ENCODE data around the gene SLC66A2.
A peak's percentile ranks its signal among the peaks of the same experiment; 100 is the strongest.
"Not testable (repeated sequence)": the region's sequence is repeated elsewhere in the genome, so short reads cannot be mapped to it uniquely, and the experiment has no call there.

The SLC66A2 gene

GRCh38 chr18:79964330-79965118, 13.1 kb upstream of the SLC66A2 start, which contains the start of gene HSBP1L1:
Gene HSBP1L1, plus strand, starts transcription at chr18:79964643. Its CDS starts 93 bp downstream, at chr18:79964736.
- H3K27ac Mint-ChIP-seq (ENCODE audit: low read depth): peak within 1 kb of the TSS; percentile 97
- H3K9me3 Mint-ChIP-seq: no peaks in the 10 kb centered on the region

GRCh38 chr18:79963658-79964329, 12.3 kb upstream of the SLC66A2 start:
- Mint-ChIP-seq H3K27ac (ENCODE audit: low read depth) (peak overlapping the region; percentile 97), H3K4me3 (peak overlapping the region; percentile 76)

More at GRCh38 chr18:79964330-79965118, 13.1 kb upstream of the SLC66A2 start, which contains the start of gene HSBP1L1:
- Mint-ChIP-seq H3K4me1 (peaks cover 22% of the 10 kb centered on the region), H3K36me3 (ENCODE audit: insufficient read depth) (peaks cover 16% of the 10 kb centered on the region), H3K4me3 (peak within 1 kb of the TSS; percentile 76), H3K27me3 (no peaks in the 10 kb centered on the region)
- DNase-seq (ENCODE audit: low spot score in 2 of 2): peak in 1 of 2 donors; percentile 37
- ATAC-seq (replicated peaks; ENCODE audit: extremely low read depth, poor library complexity, severe bottlenecking): peak; percentile 38

GRCh38 chr18:79962835-79963657, 11.6 kb upstream of the SLC66A2 start:
- Mint-ChIP-seq H3K27me3 (no peaks in the 10 kb centered on the region), H3K4me3 (peak overlapping the region; percentile 76), H3K9me3 (no peaks in the 10 kb centered on the region), H3K36me3 (ENCODE audit: insufficient read depth) (peaks cover 10% of the 10 kb centered on the region), H3K4me1 (peaks cover 20% of the 10 kb centered on the region), H3K27ac (ENCODE audit: low read depth) (peak overlapping the region; percentile 97)
- peak in 1 of 2 donors; percentile 73 for DNase-seq (ENCODE audit: low spot score in 2 of 2)
- peak; percentile 89 for ATAC-seq (replicated peaks; ENCODE audit: extremely low read depth, poor library complexity, severe bottlenecking)

More at GRCh38 chr18:79963658-79964329, 12.3 kb upstream of the SLC66A2 start:
- Mint-ChIP-seq H3K4me1 (peaks cover 20% of the 10 kb centered on the region), H3K27me3 (no peaks in the 10 kb centered on the region), H3K36me3 (ENCODE audit: insufficient read depth) (peaks cover 14% of the 10 kb centered on the region), H3K9me3 (no peaks in the 10 kb centered on the region)
- DNase-seq (ENCODE audit: low spot score in 2 of 2) (no peak), ATAC-seq (replicated peaks; ENCODE audit: extremely low read depth, poor library complexity, severe bottlenecking) (no peak)

- H3K36me3 Mint-ChIP-seq (ENCODE audit: insufficient read depth): peaks cover 10% of the 10 kb centered on the region
- DNase-seq (ENCODE audit: low spot score in 2 of 2): no peak
- H3K4me1 Mint-ChIP-seq: peaks cover 20% of the 10 kb centered on the region
- H3K27me3 Mint-ChIP-seq: no peaks in the 10 kb centered on the region
- H3K9me3 Mint-ChIP-seq: no peaks in the 10 kb centered on the region
- H3K4me3 Mint-ChIP-seq: no peak overlapping the region
- ATAC-seq (replicated peaks; ENCODE audit: extremely low read depth, poor library complexity, severe bottlenecking): no peak
- peak overlapping the region; percentile 97 for H3K27ac Mint-ChIP-seq (ENCODE audit: low read depth)
These were observed 10.9 kb upstream of the SLC66A2 start for GRCh38 chr18:79962311-79962710.

- H3K9me3 Mint-ChIP-seq: no peaks in the 10 kb centered on the region
- no peaks in the 10 kb centered on the region for H3K27me3 Mint-ChIP-seq
- no peak overlapping the region for H3K27ac Mint-ChIP-seq (ENCODE audit: low read depth)
- no peak for ATAC-seq (replicated peaks; ENCODE audit: extremely low read depth, poor library complexity, severe bottlenecking)
- no peak overlapping the region for H3K4me3 Mint-ChIP-seq
- peaks cover 20% of the 10 kb centered on the region for H3K4me1 Mint-ChIP-seq
- peaks cover 10% of the 10 kb centered on the region for H3K36me3 Mint-ChIP-seq (ENCODE audit: insufficient read depth)
- DNase-seq (ENCODE audit: low spot score in 2 of 2): no peak
These were observed 10.3 kb upstream of the SLC66A2 start for GRCh38 chr18:79961527-79962291.

- DNase-seq (ENCODE audit: low spot score in 2 of 2): no peak
- Mint-ChIP-seq H3K4me3 (no peak overlapping the region), H3K27me3 (no peaks in the 10 kb centered on the region), H3K4me1 (peaks cover 20% of the 10 kb centered on the region), H3K27ac (ENCODE audit: low read depth) (no peak overlapping the region), H3K36me3 (ENCODE audit: insufficient read depth) (peaks cover 10% of the 10 kb centered on the region), H3K9me3 (no peaks in the 10 kb centered on the region)
- ATAC-seq (replicated peaks; ENCODE audit: extremely low read depth, poor library complexity, severe bottlenecking): no peak
These were observed 9.6 kb upstream of the SLC66A2 start for GRCh38 chr18:79960921-79961526.

GRCh38 chr18:79960161-79960801, 8.8 kb upstream of the SLC66A2 start:
- not testable (repeated sequence) for H3K27ac Mint-ChIP-seq (ENCODE audit: low read depth); ATAC-seq (replicated peaks; ENCODE audit: extremely low read depth, poor library complexity, severe bottlenecking); H3K9me3 Mint-ChIP-seq; H3K27me3 Mint-ChIP-seq; DNase-seq (ENCODE audit: low spot score in 2 of 2); H3K4me3 Mint-ChIP-seq; H3K36me3 Mint-ChIP-seq (ENCODE audit: insufficient read depth)
- peaks cover 16% of the 10 kb centered on the region for H3K4me1 Mint-ChIP-seq

- DNase-seq (ENCODE audit: low spot score in 2 of 2) (no peak), ATAC-seq (replicated peaks; ENCODE audit: extremely low read depth, poor library complexity, severe bottlenecking) (no peak)
- Mint-ChIP-seq H3K9me3 (no peaks in the 10 kb centered on the region), H3K4me3 (no peak overlapping the region), H3K36me3 (ENCODE audit: insufficient read depth) (peaks cover 5% of the 10 kb centered on the region), H3K27ac (ENCODE audit: low read depth) (no peak overlapping the region), H3K27me3 (no peaks in the 10 kb centered on the region), H3K4me1 (peaks cover 13% of the 10 kb centered on the region)
These were observed 7.5 kb upstream of the SLC66A2 start for GRCh38 chr18:79958981-79959380.

GRCh38 chr18:79956276-79956675, 4.8 kb upstream of the SLC66A2 start:
- Mint-ChIP-seq H3K9me3 (no peaks in the 10 kb centered on the region), H3K4me3 (no peak overlapping the region), H3K27me3 (no peaks in the 10 kb centered on the region), H3K4me1 (no peaks in the 10 kb centered on the region), H3K36me3 (ENCODE audit: insufficient read depth) (no peaks in the 10 kb centered on the region), H3K27ac (ENCODE audit: low read depth) (no peak overlapping the region)
- ATAC-seq (replicated peaks; ENCODE audit: extremely low read depth, poor library complexity, severe bottlenecking) (no peak), DNase-seq (ENCODE audit: low spot score in 2 of 2) (no peak)

- ATAC-seq (replicated peaks; ENCODE audit: extremely low read depth, poor library complexity, severe bottlenecking): no peak
- DNase-seq (ENCODE audit: low spot score in 2 of 2): no peak
- Mint-ChIP-seq H3K27ac (ENCODE audit: low read depth) (peak overlapping the region; percentile 0), H3K4me3 (no peak overlapping the region), H3K4me1 (peaks cover 1% of the 10 kb centered on the region), H3K9me3 (no peaks in the 10 kb centered on the region), H3K36me3 (ENCODE audit: insufficient read depth) (no peaks in the 10 kb centered on the region), H3K27me3 (no peaks in the 10 kb centered on the region)
These were observed 4.0 kb upstream of the SLC66A2 start for GRCh38 chr18:79955302-79956075.

GRCh38 chr18:79954791-79955190, 3.3 kb upstream of the SLC66A2 start:
- H3K36me3 Mint-ChIP-seq (ENCODE audit: insufficient read depth): peaks cover 5% of the 10 kb centered on the region
- H3K27ac Mint-ChIP-seq (ENCODE audit: low read depth): peak overlapping the region; percentile 0
- H3K9me3 Mint-ChIP-seq: no peaks in the 10 kb centered on the region
- H3K4me3 Mint-ChIP-seq: no peak overlapping the region
- H3K27me3 Mint-ChIP-seq: no peaks in the 10 kb centered on the region
- H3K4me1 Mint-ChIP-seq: peaks cover 8% of the 10 kb centered on the region
- ATAC-seq (replicated peaks; ENCODE audit: extremely low read depth, poor library complexity, severe bottlenecking) (no peak), DNase-seq (ENCODE audit: low spot score in 2 of 2) (no peak)

All from central memory CD8-positive, alpha-beta T cell (primary cell).